Fibroblast of mammary gland (primary cell): ENCODE data around the gene RIC1.
"Not testable (repeated sequence)": the region's sequence is repeated elsewhere in the genome, so short reads cannot be mapped to it uniquely, and the experiment has no call there.

Experiments used
- DNase-seq: peaks from one replicate; pipeline ENCODE4 v3.0.0-alpha.2; 2010; ENCODE audit warnings: low read depth
- H3K4me3 ChIP-seq: 2 replicates; pipeline ENCODE4 v1.5.1; 2011; ENCODE audit warnings: low read depth, mild to moderate bottlenecking, low read length, moderate library complexity; ENCODE audit not compliant: control insufficient read depth
- CTCF ChIP-seq: conservative IDR thresholded peaks from 2 replicates; pipeline ENCODE4 v1.5.1; 2011; ENCODE audit warnings: low read depth, low read length, inconsistent platforms; ENCODE audit not compliant: control insufficient read depth, insufficient read depth

RIC1 gene, protein sequence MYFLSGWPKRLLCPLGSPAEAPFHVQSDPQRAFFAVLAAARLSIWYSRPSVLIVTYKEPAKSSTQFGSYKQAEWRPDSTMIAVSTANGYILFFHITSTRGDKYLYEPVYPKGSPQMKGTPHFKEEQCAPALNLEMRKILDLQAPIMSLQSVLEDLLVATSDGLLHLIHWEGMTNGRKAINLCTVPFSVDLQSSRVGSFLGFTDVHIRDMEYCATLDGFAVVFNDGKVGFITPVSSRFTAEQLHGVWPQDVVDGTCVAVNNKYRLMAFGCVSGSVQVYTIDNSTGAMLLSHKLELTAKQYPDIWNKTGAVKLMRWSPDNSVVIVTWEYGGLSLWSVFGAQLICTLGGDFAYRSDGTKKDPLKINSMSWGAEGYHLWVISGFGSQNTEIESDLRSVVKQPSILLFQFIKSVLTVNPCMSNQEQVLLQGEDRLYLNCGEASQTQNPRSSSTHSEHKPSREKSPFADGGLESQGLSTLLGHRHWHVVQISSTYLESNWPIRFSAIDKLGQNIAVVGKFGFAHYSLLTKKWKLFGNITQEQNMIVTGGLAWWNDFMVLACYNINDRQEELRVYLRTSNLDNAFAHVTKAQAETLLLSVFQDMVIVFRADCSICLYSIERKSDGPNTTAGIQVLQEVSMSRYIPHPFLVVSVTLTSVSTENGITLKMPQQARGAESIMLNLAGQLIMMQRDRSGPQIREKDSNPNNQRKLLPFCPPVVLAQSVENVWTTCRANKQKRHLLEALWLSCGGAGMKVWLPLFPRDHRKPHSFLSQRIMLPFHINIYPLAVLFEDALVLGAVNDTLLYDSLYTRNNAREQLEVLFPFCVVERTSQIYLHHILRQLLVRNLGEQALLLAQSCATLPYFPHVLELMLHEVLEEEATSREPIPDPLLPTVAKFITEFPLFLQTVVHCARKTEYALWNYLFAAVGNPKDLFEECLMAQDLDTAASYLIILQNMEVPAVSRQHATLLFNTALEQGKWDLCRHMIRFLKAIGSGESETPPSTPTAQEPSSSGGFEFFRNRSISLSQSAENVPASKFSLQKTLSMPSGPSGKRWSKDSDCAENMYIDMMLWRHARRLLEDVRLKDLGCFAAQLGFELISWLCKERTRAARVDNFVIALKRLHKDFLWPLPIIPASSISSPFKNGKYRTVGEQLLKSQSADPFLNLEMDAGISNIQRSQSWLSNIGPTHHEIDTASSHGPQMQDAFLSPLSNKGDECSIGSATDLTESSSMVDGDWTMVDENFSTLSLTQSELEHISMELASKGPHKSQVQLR (N-terminal part only)

GRCh38 chr9:5628530-5629311, at the start of gene RIC1:
Gene RIC1, plus strand, starts transcription at chr9:5629107. Its CDS starts 203 bp downstream, at chr9:5629310.
- H3K4me3 ChIP-seq = peak within 1 kb of the TSS; percentile 89
- DNase-seq = peak; percentile 86
- TF ChIP-seq CTCF = no peak

DNA sequence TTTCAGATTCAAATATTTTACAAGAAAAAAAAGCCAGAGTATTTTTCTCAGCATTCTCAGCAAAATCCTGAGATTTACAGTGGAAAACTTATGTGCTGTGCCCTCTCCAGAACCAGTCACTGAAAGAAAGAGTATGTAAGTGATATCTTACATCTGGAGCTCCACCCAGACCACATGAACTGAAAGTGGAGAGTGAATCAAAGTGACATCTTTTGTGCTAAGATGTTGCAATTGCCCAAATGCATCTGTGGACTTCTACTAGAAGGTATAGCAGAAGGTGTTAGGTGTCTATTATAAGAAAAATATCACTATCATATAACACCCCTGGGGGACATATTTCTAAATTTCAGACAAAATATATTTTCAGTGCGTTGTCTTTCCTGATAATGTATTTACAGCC, 49.0 kb upstream of the RIC1 start:
- TF ChIP-seq CTCF = no peak
- no peak overlapping the region for H3K4me3 ChIP-seq
- DNase-seq = no peak

DNA sequence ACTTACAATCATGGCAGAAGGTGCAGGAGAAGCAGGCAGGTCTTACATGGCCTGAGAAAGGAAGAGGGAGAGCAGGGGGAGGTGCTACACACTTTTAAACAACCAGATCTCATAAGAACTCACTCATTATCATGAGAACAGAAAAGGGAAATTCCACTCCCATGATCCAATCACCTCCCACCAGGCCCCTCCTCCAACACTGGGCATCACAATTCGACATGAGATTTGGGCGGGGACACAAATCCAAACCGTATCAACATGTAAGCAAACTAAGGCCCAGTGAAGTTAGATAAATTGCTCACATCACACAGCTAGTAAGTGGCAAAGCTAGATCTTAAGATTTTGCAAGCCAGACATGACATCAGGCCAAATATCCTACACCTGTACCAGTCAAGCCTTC, 48.3 kb upstream of the RIC1 start:
- no peak for TF ChIP-seq CTCF
- no peak for DNase-seq
- no peak overlapping the region for H3K4me3 ChIP-seq

GRCh38 chr9:5581706-5582105, 47.2 kb upstream of the RIC1 start:
- not testable (repeated sequence) for H3K4me3 ChIP-seq

DNA sequence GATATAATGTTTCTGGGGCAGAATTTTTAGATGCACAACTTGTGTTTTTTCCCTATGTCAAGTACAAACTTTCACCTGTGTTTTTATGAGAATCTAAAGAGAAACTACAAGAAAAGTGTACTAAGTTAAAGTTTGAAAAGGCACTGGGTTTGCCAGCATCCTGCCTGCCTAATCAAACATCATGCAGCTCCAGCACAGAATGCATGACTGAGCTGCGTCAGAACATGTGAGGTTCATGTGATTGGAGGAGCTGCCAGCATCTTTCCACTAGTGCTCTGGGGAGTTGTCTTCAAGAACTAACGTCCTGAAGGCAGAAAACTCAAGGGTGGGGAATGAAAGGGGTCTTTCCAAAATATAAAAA, 46.1 kb upstream of the RIC1 start:
- no peak for TF ChIP-seq CTCF
- DNase-seq = peak; percentile 81
- H3K4me3 ChIP-seq = no peak overlapping the region

More at GRCh38 chr9:5581706-5582105, 47.2 kb upstream of the RIC1 start:
- not testable (repeated sequence) for DNase-seq

DNA sequence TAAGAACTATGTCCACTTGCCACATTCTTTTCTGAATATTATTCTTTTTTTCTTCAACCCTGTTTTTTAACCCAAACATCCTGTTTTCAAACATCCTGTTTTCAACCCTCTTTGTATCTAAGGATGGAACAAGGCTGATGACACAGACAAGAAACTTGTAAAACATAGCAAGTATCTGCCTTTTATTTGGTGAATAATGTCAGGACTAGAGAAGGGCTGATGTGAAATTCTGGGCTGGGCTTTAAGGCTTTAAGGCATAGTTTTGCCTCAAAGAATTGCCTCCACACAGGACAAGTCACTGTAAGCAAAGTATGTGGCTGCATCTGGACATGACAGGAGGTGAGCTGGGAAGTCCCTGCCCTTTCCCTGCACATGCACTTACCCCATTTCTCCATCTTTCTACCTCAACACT, 42.5 kb upstream of the RIC1 start:
- no peak overlapping the region for H3K4me3 ChIP-seq
- no peak for TF ChIP-seq CTCF
- DNase-seq = peak; percentile 32
